ENCODE results near the gene SLC16A13. TPM values are rescaled to one million over a fixed set of nuclear protein-coding genes. Genes with fewer than 3 reads are reported as not detected.
A peak's percentile ranks its signal among the peaks of the same experiment; 100 is the strongest.

The SLC16A13 gene
- total and polyA plus RNA-seq, 2 experiments from 2014 or later, result 1.1 TPM; not detected in 1

DNA sequence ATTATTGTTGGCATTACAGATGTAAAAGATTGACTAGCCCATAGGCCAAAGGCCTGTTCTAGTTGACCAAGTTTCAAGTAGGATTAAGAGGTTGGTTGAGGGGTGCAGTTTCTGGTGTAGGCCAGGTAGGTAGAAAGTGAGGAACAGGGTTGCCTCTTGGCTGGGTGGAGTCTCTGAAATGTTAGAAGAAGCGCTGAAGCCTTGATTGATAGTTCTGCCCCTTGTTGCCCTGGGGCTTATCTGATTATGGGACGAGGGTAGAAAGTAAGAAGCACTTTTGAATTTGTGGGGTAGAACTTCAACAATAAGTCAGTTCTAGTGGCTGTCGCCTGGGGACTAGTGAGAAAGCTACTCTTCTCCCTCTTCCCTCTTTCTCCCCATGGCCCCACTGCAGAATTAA, 6.7 kb upstream of the SLC16A13 start:
- DNase-seq, result no peak
- H3K9ac ChIP-seq, result no peak overlapping the region
- peaks cover 3% of the 10 kb centered on the region; the same call in 1 of the 2 replicates for H3F3A ChIP-seq (ENCODE audit: insufficient read depth)
- H3K4me3 ChIP-seq, result no peak overlapping the region
- H4K20me1 ChIP-seq (ENCODE audit: insufficient read depth), result no peaks in the 10 kb centered on the region
- H3K27ac ChIP-seq, result no peak overlapping the region
- no peaks in the 10 kb centered on the region for H3K9me2 ChIP-seq (ENCODE audit: insufficient read depth)
- no peaks in the 10 kb centered on the region for H3K79me2 ChIP-seq (ENCODE audit: insufficient read depth)
- no peaks in the 10 kb centered on the region for H3K9me3 ChIP-seq (ENCODE audit: low read depth)
- no peaks in the 10 kb centered on the region for H3K27me3 ChIP-seq (replicated peaks; ENCODE audit: insufficient read depth)
- no peak overlapping the region for H3K4me2 ChIP-seq (ENCODE audit: unreplicated experiment)
- 74 to 83% methylated on average over 3 of the region's 3 CpGs for WGBS, 2 experiments (ENCODE audit: low coverage in 1 of 2, low lambda C conversion rate in 2 of 2, missing lambda C conversion rate in 2 of 2)
- no peak for TF ChIP-seq EZH2 (IDR thresholded peaks at IDR 0.05; ENCODE audit: insufficient read depth, poor library complexity, severe bottlenecking)
- TF ChIP-seq EZH2phosphoT487 (IDR thresholded peaks at IDR 0.05; ENCODE audit: insufficient read depth, low read depth), result no peak
- in situ Hi-C loops (cut with MboI), result no loop called here
- no peaks in the 10 kb centered on the region for H3K36me3 ChIP-seq (ENCODE audit: low read depth)
- no peaks in the 10 kb centered on the region for H3K4me1 ChIP-seq (ENCODE audit: insufficient read depth)
- H2AFZ ChIP-seq, result no peak overlapping the region

DNA sequence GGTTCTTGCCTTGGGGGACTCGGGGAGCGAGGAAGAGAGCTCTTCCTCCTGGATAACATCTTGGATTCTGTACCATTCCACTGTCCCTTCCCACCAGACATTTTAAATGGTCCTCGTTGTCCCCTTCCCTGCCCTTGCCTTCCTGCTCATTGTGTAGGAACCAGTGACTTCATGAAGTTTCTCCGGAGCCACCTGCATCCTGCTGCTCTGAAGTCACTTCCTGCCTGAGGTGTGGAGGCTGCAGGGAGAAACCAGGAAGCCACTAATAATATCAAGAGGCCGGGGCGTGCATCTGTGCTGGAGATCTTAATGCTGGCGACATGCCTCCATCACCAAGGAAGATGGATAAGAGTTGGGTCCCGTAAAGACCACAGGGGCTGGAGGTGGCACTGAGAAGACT, 6.2 kb upstream of the SLC16A13 start:
- Histone ChIP-seq H3K9me2 (ENCODE audit: insufficient read depth) (no peaks in the 10 kb centered on the region), H3K79me2 (ENCODE audit: insufficient read depth) (no peaks in the 10 kb centered on the region), H3K27ac (no peak overlapping the region), H3K4me1 (ENCODE audit: insufficient read depth) (no peaks in the 10 kb centered on the region), H3K27me3 (replicated peaks; ENCODE audit: insufficient read depth) (no peaks in the 10 kb centered on the region), H2AFZ (no peak overlapping the region), H3K9me3 (ENCODE audit: low read depth) (no peaks in the 10 kb centered on the region), H3K9ac (no peak overlapping the region), H3K36me3 (ENCODE audit: low read depth) (no peaks in the 10 kb centered on the region), H3K4me3 (no peak overlapping the region), H3F3A (ENCODE audit: insufficient read depth) (0 out of 2 replicates have a peak, but pooled peaks cover 3% of the 10 kb centered on the region), H3K4me2 (ENCODE audit: unreplicated experiment) (no peak overlapping the region), H4K20me1 (ENCODE audit: insufficient read depth) (no peaks in the 10 kb centered on the region)
- no peak for TF ChIP-seq EZH2 (IDR thresholded peaks at IDR 0.05; ENCODE audit: insufficient read depth, poor library complexity, severe bottlenecking)
- TF ChIP-seq EZH2phosphoT487 (IDR thresholded peaks at IDR 0.05; ENCODE audit: insufficient read depth, low read depth), result no peak
- no peak for DNase-seq
- WGBS, 2 experiments (ENCODE audit: low coverage in 1 of 2, low lambda C conversion rate in 2 of 2, missing lambda C conversion rate in 2 of 2), result 79 to 80% methylated on average over 8 of the region's 8 CpGs
- in situ Hi-C loops (cut with MboI), result no loop called here

GRCh38 chr17:7034955-7035590, 742 bp upstream of the SLC16A13 start:
- Histone ChIP-seq H3K79me2 (ENCODE audit: insufficient read depth) (no peaks in the 10 kb centered on the region), H3K9ac (peak overlapping the region; percentile 78), H3K9me2 (ENCODE audit: insufficient read depth) (no peaks in the 10 kb centered on the region), H2AFZ (peak overlapping the region; percentile 98), H3K9me3 (ENCODE audit: low read depth) (no peaks in the 10 kb centered on the region), H3F3A (ENCODE audit: insufficient read depth) (0 out of 2 replicates have a peak, but pooled peaks cover 3% of the 10 kb centered on the region), H3K27me3 (replicated peaks; ENCODE audit: insufficient read depth) (no peaks in the 10 kb centered on the region), H3K36me3 (ENCODE audit: low read depth) (no peaks in the 10 kb centered on the region), H3K4me3 (peak overlapping the region; percentile 78), H3K4me2 (ENCODE audit: unreplicated experiment) (peak overlapping the region; percentile 91), H3K4me1 (ENCODE audit: insufficient read depth) (0 out of 2 replicates have a peak, but pooled peaks cover 7% of the 10 kb centered on the region), H4K20me1 (ENCODE audit: insufficient read depth) (no peaks in the 10 kb centered on the region), H3K27ac (peak overlapping the region; percentile 46)
- WGBS, 2 experiments (ENCODE audit: low coverage in 1 of 2, low lambda C conversion rate in 2 of 2, missing lambda C conversion rate in 2 of 2), result 18 to 19% methylated on average over 7 of the region's 7 CpGs
- no peak for TF ChIP-seq EZH2 (IDR thresholded peaks at IDR 0.05; ENCODE audit: insufficient read depth, poor library complexity, severe bottlenecking)
- DNase-seq, result no peak
- in situ Hi-C loops (cut with MboI), result no loop called here

- Histone ChIP-seq H3K9me2 (ENCODE audit: insufficient read depth) (no peaks in the 10 kb centered on the region), H2AFZ (no peak overlapping the region), H4K20me1 (ENCODE audit: insufficient read depth) (no peaks in the 10 kb centered on the region), H3K9ac (no peak overlapping the region), H3K79me2 (ENCODE audit: insufficient read depth) (no peaks in the 10 kb centered on the region), H3K4me3 (no peak overlapping the region), H3K9me3 (ENCODE audit: low read depth) (no peaks in the 10 kb centered on the region), H3K4me1 (ENCODE audit: insufficient read depth) (peaks cover 9% of the 10 kb centered on the region; the same call in 1 of the 2 replicates), H3K4me2 (ENCODE audit: unreplicated experiment) (no peak overlapping the region), H3K27me3 (replicated peaks; ENCODE audit: insufficient read depth) (peaks cover 7% of the 10 kb centered on the region; the same call in 1 of the 2 replicates), H3F3A (ENCODE audit: insufficient read depth) (no peaks in the 10 kb centered on the region), H3K27ac (no peak overlapping the region), H3K36me3 (ENCODE audit: low read depth) (no peaks in the 10 kb centered on the region)
- in situ Hi-C loops (cut with MboI), result no loop called here
- no peak for DNase-seq
- TF ChIP-seq EZH2 (IDR thresholded peaks at IDR 0.05; ENCODE audit: insufficient read depth, poor library complexity, severe bottlenecking) (no peak), EZH2phosphoT487 (IDR thresholded peaks at IDR 0.05; ENCODE audit: insufficient read depth, low read depth) (no peak)
- WGBS, 2 experiments (ENCODE audit: low coverage in 1 of 2, low lambda C conversion rate in 2 of 2, missing lambda C conversion rate in 2 of 2), result 87 to 91% methylated on average over 19 of the region's 19 CpGs
These were observed 2.4 kb downstream of the SLC16A13 start for GRCh38 chr17:7038025-7038862.
